ENCODE results near the gene SLC38A9.

Gene SLC38A9

DNA sequence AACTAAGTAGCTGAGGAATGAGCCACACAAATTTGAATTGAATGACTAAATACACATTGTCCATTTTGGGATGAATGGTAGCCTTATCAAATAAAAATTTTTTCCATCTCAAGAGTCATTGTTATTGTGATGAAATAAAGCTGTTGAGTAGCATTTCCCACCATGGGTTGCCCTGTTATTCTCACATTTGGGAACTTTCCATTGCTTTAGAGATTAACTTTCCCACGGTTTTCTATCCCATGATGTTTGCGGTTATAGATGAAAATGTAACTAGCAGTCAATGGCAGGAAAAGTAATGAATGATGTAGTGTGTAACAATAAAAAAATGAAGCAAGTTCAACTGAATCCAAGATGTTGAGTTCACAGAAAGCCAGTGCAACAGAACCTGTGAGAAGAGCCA is 117.5 kb downstream of the SLC38A9 start:
- H3K9me3 ChIP-seq (ENCODE audit: insufficient read depth, low read length): no peaks in the 10 kb centered on the region
- no peaks in the 10 kb centered on the region for H3K36me3 ChIP-seq (replicated peaks; ENCODE audit: low read depth, low read length)
- peaks cover 14% of the 10 kb centered on the region for H3K4me1 ChIP-seq (ENCODE audit: low read length)
- no peak overlapping the region for H3K4me2 ChIP-seq (ENCODE audit: low read length)
- H3K27me3 ChIP-seq (ENCODE audit: low read depth, low read length): no peaks in the 10 kb centered on the region
- H2AFZ ChIP-seq (ENCODE audit: low read depth, low read length): no peak overlapping the region
- no peak overlapping the region for H3K4me3 ChIP-seq (ENCODE audit: low read length)
- H3K79me2 ChIP-seq (ENCODE audit: low read length): no peaks in the 10 kb centered on the region
- no peaks in the 10 kb centered on the region for H4K20me1 ChIP-seq (ENCODE audit: insufficient read depth, low read length)
- no peak overlapping the region for H3K27ac ChIP-seq (ENCODE audit: low read length)
- H3K9ac ChIP-seq (ENCODE audit: low read length): no peak overlapping the region
- TF ChIP-seq CTCF (IDR thresholded peaks at IDR 0.05; ENCODE audit: low read depth, low read length): no peak
- no peak for TF ChIP-seq EZH2phosphoT487 (IDR thresholded peaks at IDR 0.05; ENCODE audit: low read depth)

- no peak overlapping the region for H3K4me3 ChIP-seq (ENCODE audit: low read length)
- H3K4me1 ChIP-seq (ENCODE audit: low read length): peaks cover 14% of the 10 kb centered on the region
- no peak for TF ChIP-seq EZH2phosphoT487 (IDR thresholded peaks at IDR 0.05; ENCODE audit: low read depth)
- TF ChIP-seq CTCF (IDR thresholded peaks at IDR 0.05; ENCODE audit: low read depth, low read length): no peak
- no peaks in the 10 kb centered on the region for H3K79me2 ChIP-seq (ENCODE audit: low read length)
- H2AFZ ChIP-seq (ENCODE audit: low read depth, low read length): no peak overlapping the region
- no peaks in the 10 kb centered on the region for H3K27me3 ChIP-seq (ENCODE audit: low read depth, low read length)
- H3K9me3 ChIP-seq (ENCODE audit: insufficient read depth, low read length): no peaks in the 10 kb centered on the region
- H3K9ac ChIP-seq (ENCODE audit: low read length): no peak overlapping the region
- no peaks in the 10 kb centered on the region for H3K36me3 ChIP-seq (replicated peaks; ENCODE audit: low read depth, low read length)
- no peaks in the 10 kb centered on the region for H4K20me1 ChIP-seq (ENCODE audit: insufficient read depth, low read length)
- no peak overlapping the region for H3K4me2 ChIP-seq (ENCODE audit: low read length)
- no peak overlapping the region for H3K27ac ChIP-seq (ENCODE audit: low read length)
Measured at GRCh38 chr5:55593115-55593472, 119.0 kb downstream of the SLC38A9 start.

GRCh38 chr5:55592388-55593114 is 119.6 kb downstream of the SLC38A9 start:
- no peak overlapping the region for H3K4me3 ChIP-seq (ENCODE audit: low read length)
- no peaks in the 10 kb centered on the region for H3K9me3 ChIP-seq (ENCODE audit: insufficient read depth, low read length)
- TF ChIP-seq CTCF (IDR thresholded peaks at IDR 0.05; ENCODE audit: low read depth, low read length) (no peak), EZH2phosphoT487 (IDR thresholded peaks at IDR 0.05; ENCODE audit: low read depth) (no peak)
- H3K9ac ChIP-seq (ENCODE audit: low read length): no peak overlapping the region
- peaks cover 14% of the 10 kb centered on the region for H3K4me1 ChIP-seq (ENCODE audit: low read length)
- H4K20me1 ChIP-seq (ENCODE audit: insufficient read depth, low read length): no peaks in the 10 kb centered on the region
- H3K4me2 ChIP-seq (ENCODE audit: low read length): no peak overlapping the region
- no peaks in the 10 kb centered on the region for H3K36me3 ChIP-seq (replicated peaks; ENCODE audit: low read depth, low read length)
- H3K27ac ChIP-seq (ENCODE audit: low read length): no peak overlapping the region
- no peak overlapping the region for H2AFZ ChIP-seq (ENCODE audit: low read depth, low read length)
- no peaks in the 10 kb centered on the region for H3K27me3 ChIP-seq (ENCODE audit: low read depth, low read length)
- H3K79me2 ChIP-seq (ENCODE audit: low read length): no peaks in the 10 kb centered on the region

DNA sequence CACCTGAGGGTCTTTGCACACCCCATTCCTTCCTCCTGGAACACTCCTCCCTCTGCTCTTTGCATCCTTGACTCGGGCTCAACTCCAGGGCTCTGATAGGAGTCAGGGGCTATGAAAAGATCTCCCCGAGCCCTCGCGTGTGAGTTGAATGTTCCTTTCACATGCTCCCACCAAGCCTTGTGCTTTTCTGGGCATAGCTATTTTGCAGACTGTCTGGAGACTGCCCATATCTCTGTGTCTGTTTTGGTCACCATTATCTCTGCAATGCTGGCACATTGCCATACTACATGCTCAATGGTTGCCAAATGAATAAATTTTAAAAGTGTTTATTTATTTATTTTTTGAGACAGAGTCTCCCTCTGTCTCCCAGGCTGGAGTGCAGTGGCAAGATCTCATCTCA is 120.4 kb downstream of the SLC38A9 start:
- no peaks in the 10 kb centered on the region for H4K20me1 ChIP-seq (ENCODE audit: insufficient read depth, low read length)
- TF ChIP-seq EZH2phosphoT487 (IDR thresholded peaks at IDR 0.05; ENCODE audit: low read depth): no peak
- TF ChIP-seq CTCF (IDR thresholded peaks at IDR 0.05; ENCODE audit: low read depth, low read length): no peak
- no peak overlapping the region; the same call in 1 of the 2 replicates for H2AFZ ChIP-seq (ENCODE audit: low read depth, low read length)

More for the DNA sequence above, 120.4 kb downstream of the SLC38A9 start:
- H3K4me1 ChIP-seq (ENCODE audit: low read length): peaks cover 14% of the 10 kb centered on the region
- H3K27ac ChIP-seq (ENCODE audit: low read length): no peak overlapping the region
- H3K9me3 ChIP-seq (ENCODE audit: insufficient read depth, low read length): no peaks in the 10 kb centered on the region
- no peaks in the 10 kb centered on the region for H3K79me2 ChIP-seq (ENCODE audit: low read length)
- no peaks in the 10 kb centered on the region for H3K27me3 ChIP-seq (ENCODE audit: low read depth, low read length)
- H3K4me2 ChIP-seq (ENCODE audit: low read length): no peak overlapping the region
- no peak overlapping the region for H3K4me3 ChIP-seq (ENCODE audit: low read length)
- no peaks in the 10 kb centered on the region for H3K36me3 ChIP-seq (replicated peaks; ENCODE audit: low read depth, low read length)
- H3K9ac ChIP-seq (ENCODE audit: low read length): no peak overlapping the region

Measured in OCI-LY3 (cell line).